CD14-positive monocyte (primary cell): ENCODE data around the gene SHROOM3. TPM values are rescaled to one million over a fixed set of nuclear protein-coding genes. Genes with fewer than 3 reads are reported as not detected.

Experiments used
- DNase-seq, 3 donors: peaks; one replicate each; pipeline ENCODE4 v3.0.0-alpha.2; 2011 to 2022
- H2AFZ ChIP-seq: 2 replicates; pipeline ENCODE4 v1.6.0; 2012; ENCODE audit warnings: mild to moderate bottlenecking, low read depth, low read length, inconsistent platforms; ENCODE audit not compliant: insufficient read depth, poor library complexity, severe bottlenecking
- H3K27ac ChIP-seq, 2 donors: 1 replicate in 1 of 2; 2 replicates in 1 of 2; pipeline ENCODE4 v1.5.1; 2012 to 2013; ENCODE audit warnings: low read length in 2 of 2, control low read depth in 1 of 2, inconsistent platforms in 1 of 2, low read depth in 1 of 2, mild to moderate bottlenecking in 1 of 2
- H3K27me3 ChIP-seq, 2 donors: one replicate each; pipeline versions ENCODE4 v1.6.0 to v1.6.1; 2011 to 2013; ENCODE audit warnings: low read length in 2 of 2; ENCODE audit not compliant: control insufficient read depth in 2 of 2, insufficient read depth in 2 of 2
- H3K36me3 ChIP-seq, 2 donors: replicated peaks in 1 of 2; 1 replicate in 1 of 2; 2 replicates in 1 of 2; pipeline versions ENCODE4 v1.5.1 to v1.6.1; 2012 to 2013; ENCODE audit warnings: low read length in 2 of 2, control low read depth in 1 of 2, inconsistent platforms in 1 of 2, mild to moderate bottlenecking in 1 of 2; ENCODE audit not compliant: insufficient read depth in 2 of 2, control insufficient read depth in 1 of 2
- H3K4me1 ChIP-seq, 2 donors: 1 replicate in 1 of 2; 2 replicates in 1 of 2; pipeline versions ENCODE4 v1.5.1 to v1.6.1; 2012 to 2013; ENCODE audit warnings: low read length in 2 of 2, control low read depth in 1 of 2, inconsistent platforms in 1 of 2, mild to moderate bottlenecking in 1 of 2, moderate library complexity in 1 of 2; ENCODE audit not compliant: insufficient read depth in 2 of 2, control insufficient read depth in 1 of 2
- H3K4me2 ChIP-seq: replicated peaks from 2 replicates; pipeline ENCODE3; 2012; ENCODE audit warnings: low read length, moderate library complexity, mild to moderate bottlenecking; ENCODE audit not compliant: poor library complexity, severe bottlenecking; ENCODE audit errors: extremely low read depth
- H3K4me3 ChIP-seq, 3 experiments: fragments of 200-600 bp in 1 of 3; sonication (generic) in 1 of 3; replicated peaks in 1 of 3; 1 replicate in 2 of 3; 2 replicates in 1 of 3; pipeline ENCODE4 v1.5.1; 2011 to 2013; ENCODE audit warnings: low read length in 3 of 3, mild to moderate bottlenecking in 3 of 3, control low read depth in 2 of 3, low read depth in 2 of 3, inconsistent platforms in 1 of 3, moderate library complexity in 1 of 3
- H3K79me2 ChIP-seq: 2 replicates; pipeline ENCODE4 v1.6.0; 2012; ENCODE audit warnings: mild to moderate bottlenecking, control low read depth, inconsistent platforms, low read length, moderate library complexity; ENCODE audit not compliant: insufficient read depth
- H3K9ac ChIP-seq: 2 replicates; pipeline ENCODE4 v1.6.0; 2017; ENCODE audit warnings: low read length, mild to moderate bottlenecking; ENCODE audit not compliant: insufficient read depth, poor library complexity, severe bottlenecking
- H3K9me3 ChIP-seq, 2 donors: replicated peaks in 1 of 2; 1 replicate in 1 of 2; 2 replicates in 1 of 2; pipeline versions ENCODE4 v1.5.1 to v1.6.1; 2012 to 2013; ENCODE audit warnings: low read length in 2 of 2, control low read depth in 1 of 2; ENCODE audit not compliant: control insufficient read depth in 1 of 2, insufficient read depth in 1 of 2
- H4K20me1 ChIP-seq: 2 replicates; pipeline ENCODE4 v1.6.0; 2012; ENCODE audit warnings: mild to moderate bottlenecking, low read length, control low read depth, moderate library complexity; ENCODE audit not compliant: insufficient read depth
- H3K27ac Mint-ChIP-seq, 7 donors: one replicate each; pipeline ENCODE4 v1.8.0; 2020; ENCODE audit warnings: mild to moderate bottlenecking in 7 of 7, mixed read lengths in 7 of 7, moderate library complexity in 6 of 7, inconsistent platforms in 2 of 7
- H3K27me3 Mint-ChIP-seq, 3 donors: one replicate each; pipeline ENCODE4 v1.8.0; 2021 to 2022; ENCODE audit warnings: low read depth in 3 of 3, mild to moderate bottlenecking in 3 of 3, mixed read lengths in 3 of 3, moderate library complexity in 3 of 3, inconsistent platforms in 1 of 3
- H3K36me3 Mint-ChIP-seq, 2 donors: one replicate each; pipeline ENCODE4 v1.8.0; 2020; ENCODE audit warnings: mixed read lengths in 2 of 2, inconsistent platforms in 1 of 2, mild to moderate bottlenecking in 1 of 2
- H3K4me1 Mint-ChIP-seq: one replicate; pipeline ENCODE4 v1.8.0; 2020; ENCODE audit warnings: mild to moderate bottlenecking, mixed read lengths
- H3K4me3 Mint-ChIP-seq, 2 donors: one replicate each; pipeline ENCODE4 v1.8.0; 2020; ENCODE audit warnings: mild to moderate bottlenecking in 2 of 2, mixed read lengths in 2 of 2, moderate library complexity in 1 of 2
- H3K9me3 Mint-ChIP-seq, 7 donors: one replicate each; pipeline ENCODE4 v1.8.0; 2020 to 2022; ENCODE audit warnings: mixed read lengths in 7 of 7, mild to moderate bottlenecking in 6 of 7, moderate library complexity in 6 of 7, inconsistent platforms in 2 of 7
- CTCF ChIP-seq: fragments of 200-600 bp; IDR thresholded peaks from one replicate; pipeline ENCODE4 v1.8.0; 2022; ENCODE audit warnings: antibody characterized with exemption, mild to moderate bottlenecking
- WGBS: methylation state at CpG from one replicate; pipeline ENCODE4 v1.1.5; 2013; ENCODE audit warnings: missing lambda C conversion rate; ENCODE audit not compliant: insufficient coverage; 5-methylcytosine and 5-hydroxymethylcytosine counted together
- intact Hi-C, 2 donors: fragments of 100-400 bp; cut with micrococcal nuclease; formaldehyde crosslinking; loops; one replicate each; pipeline versions ENCODE4 v1.15.0 to v1.15.1; 2023
- polyA plus RNA-seq, 3 donors: library from polyadenylated mRNA; depleted of rRNA in 1 of 3; unstranded in 2 of 3; stranded (reverse) in 1 of 3; fragments of 300-500 nt in 2 of 3; fragments of >200 nt in 1 of 3; fragmentation: Illumina TruSeq in 2 of 3; gene quantifications; 1 replicate in 2 of 3; 2 replicates in 1 of 3; pipeline ENCODE4 v1.2.3, GENCODE V29; 2012 to 2021

The SHROOM3 gene
- polyA plus RNA-seq, 3 donors, result not detected

GRCh38 chr4:76532805-76533204 lies 97.8 kb downstream of the SHROOM3 start:
- Mint-ChIP-seq H3K27ac (no peak overlapping the region), H3K4me3 (no peak overlapping the region), H3K9me3 (peaks cover 0 to 2% (median 0%) of the 10 kb centered on the region in 7 donors), H3K36me3 (no peaks in the 10 kb centered on the region), H3K4me1 (no peaks in the 10 kb centered on the region), H3K27me3 (peaks cover 0 to 2% (median under 1%) of the 10 kb centered on the region in 3 donors)
- 56% methylated on average over 2 of the region's 2 CpGs for WGBS
- DNase-seq, result no peak
- intact Hi-C loops, result no loop called here
- Histone ChIP-seq H3K4me3 (no peak overlapping the region), H3K4me2 (no peak overlapping the region), H3K27ac (no peak overlapping the region), H3K36me3 (no peaks in the 10 kb centered on the region), H3K79me2 (no peaks in the 10 kb centered on the region), H4K20me1 (no peaks in the 10 kb centered on the region), H3K27me3 (no peaks in the 10 kb centered on the region), H3K9ac (no peak overlapping the region), H3K9me3 (no peaks in the 10 kb centered on the region), H3K4me1 (no peaks in the 10 kb centered on the region), H2AFZ (no peak overlapping the region)
- no peak for TF ChIP-seq CTCF

- Histone ChIP-seq H3K36me3 (no peaks in the 10 kb centered on the region), H3K27me3 (no peaks in the 10 kb centered on the region), H2AFZ (no peak overlapping the region), H3K27ac (no peak overlapping the region), H4K20me1 (no peaks in the 10 kb centered on the region), H3K4me1 (no peaks in the 10 kb centered on the region), H3K4me2 (no peak overlapping the region), H3K79me2 (no peaks in the 10 kb centered on the region), H3K9ac (no peak overlapping the region), H3K4me3 (no peak overlapping the region), H3K9me3 (no peaks in the 10 kb centered on the region)
- H3K27ac Mint-ChIP-seq, result no peak overlapping the region
- TF ChIP-seq CTCF, result no peak
- H3K27me3 Mint-ChIP-seq, result peaks cover 0 to 2% (median under 1%) of the 10 kb centered on the region in 3 donors
- H3K9me3 Mint-ChIP-seq, result peaks cover 0 to 2% (median 0%) of the 10 kb centered on the region in 7 donors
- DNase-seq, result no peak
- no peak overlapping the region for H3K4me3 Mint-ChIP-seq
- H3K4me1 Mint-ChIP-seq, result no peaks in the 10 kb centered on the region
- no peaks in the 10 kb centered on the region for H3K36me3 Mint-ChIP-seq
- intact Hi-C loops, result no loop called here
These were observed 98.3 kb downstream of the SHROOM3 start for GRCh38 chr4:76533314-76533713.
